Posterior vena cava (tissue), 2 donors: Measurements from ENCODE around the gene P2RX4. TPM values are rescaled to one million over a fixed set of nuclear protein-coding genes. Genes with fewer than 3 reads are reported as not detected.
"Not testable (repeated sequence)": the region's sequence is repeated elsewhere in the genome, so short reads cannot be mapped to it uniquely, and the experiment has no call there.

Source experiments
- DNase-seq: peaks from one replicate; pipeline ENCODE4 v3.0.0-alpha.2; 2020; ENCODE audit warnings: low spot score
- intact Hi-C, 2 donors: fragments of 100-400 bp; cut with DNase I; formaldehyde crosslinking; loops; one replicate each; pipeline versions ENCODE4 v1.14.1 to v1.14.2; 2022 to 2023
- long read RNA-seq, 2 donors: library from polyadenylated mRNA; unstranded; transcript quantifications; one replicate each; pipeline ENCODE4 v2.0.0, GENCODE V29; 2020 to 2021
- total RNA-seq, 2 donors: library from RNA; stranded (reverse); fragmentation: NEBNext Ultra II Directional; extraction: Animal tissue kit (Norgen Biotek cat#: 25700); gene quantifications; one replicate each; pipeline ENCODE4 v1.2.1, GENCODE V29; 2021
- donor health status: DM: yes; HTN: yes; CAD: no.
- donor health status: DM: yes; HTN: yes; CAD: no.

P2RX4 gene, protein sequence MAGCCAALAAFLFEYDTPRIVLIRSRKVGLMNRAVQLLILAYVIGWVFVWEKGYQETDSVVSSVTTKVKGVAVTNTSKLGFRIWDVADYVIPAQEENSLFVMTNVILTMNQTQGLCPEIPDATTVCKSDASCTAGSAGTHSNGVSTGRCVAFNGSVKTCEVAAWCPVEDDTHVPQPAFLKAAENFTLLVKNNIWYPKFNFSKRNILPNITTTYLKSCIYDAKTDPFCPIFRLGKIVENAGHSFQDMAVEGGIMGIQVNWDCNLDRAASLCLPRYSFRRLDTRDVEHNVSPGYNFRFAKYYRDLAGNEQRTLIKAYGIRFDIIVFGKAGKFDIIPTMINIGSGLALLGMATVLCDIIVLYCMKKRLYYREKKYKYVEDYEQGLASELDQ
- total RNA-seq = 10 to 100 TPM; 18.3 to 20.3 TPM
- long read RNA-seq, donor 1, transcript P2RX4-202 (12 exons, 2,032 nt) = major isoform, 7 of 9 reads
- long read RNA-seq, donor 1, partial matches to known transcripts = 1 of 9 reads
- long read RNA-seq, donor 1, other reads (novel, unspliced or antisense) = 1 of 9 reads
- long read RNA-seq, donor 2, transcript P2RX4-214 (11 exons, 1,612 nt) = minor isoform, 9 of 94 reads
- long read RNA-seq, donor 2, transcript P2RX4-203 (13 exons, 1,836 nt) = minor isoform, 5 of 94 reads
- long read RNA-seq, donor 2, transcript P2RX4-202 (12 exons, 2,032 nt) = major isoform, 59 of 94 reads
- long read RNA-seq, donor 2, partial matches to known transcripts = 7 of 94 reads
- long read RNA-seq, donor 2, other reads (novel, unspliced or antisense) = 14 of 94 reads

- intact Hi-C loops = no loop called here
- DNase-seq = peak; percentile 96
Measured at GRCh38 chr12:121209624-121210572, at the start of gene P2RX4. Gene P2RX4, plus strand, starts transcription at chr12:121210129. Its CDS starts 36 bp downstream, at chr12:121210165.

DNA sequence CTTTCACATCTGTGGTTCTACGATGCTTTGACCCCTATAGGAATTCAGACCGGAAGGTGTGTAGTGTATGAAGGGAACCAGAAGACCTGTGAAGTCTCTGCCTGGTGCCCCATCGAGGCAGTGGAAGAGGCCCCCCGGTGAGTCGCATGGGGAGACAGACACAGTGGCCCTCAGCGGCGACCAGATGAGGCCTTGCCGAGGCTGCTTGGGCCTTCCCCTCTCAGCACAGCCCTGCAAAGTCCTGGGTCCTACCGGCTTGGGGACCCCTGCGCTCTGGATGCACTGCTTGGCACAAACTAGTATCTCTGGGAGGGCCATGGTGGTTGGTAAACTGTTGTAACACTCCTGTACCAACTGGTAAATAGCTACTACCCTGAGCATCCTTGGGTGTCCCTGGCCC is 47.5 kb upstream of the P2RX4 start:
- DNase-seq = no peak
- intact Hi-C loops = no loop called here

GRCh38 chr12:121162985-121163384 is 46.9 kb upstream of the P2RX4 start:
- intact Hi-C loops = no loop called here
- DNase-seq = no peak

GRCh38 chr12:121164839-121165238 is 45.1 kb upstream of the P2RX4 start:
- intact Hi-C loops, DNase-seq: not testable (repeated sequence)

GRCh38 chr12:121165316-121165715 is 44.6 kb upstream of the P2RX4 start:
- intact Hi-C loops = no loop called here
- DNase-seq = no peak

DNA sequence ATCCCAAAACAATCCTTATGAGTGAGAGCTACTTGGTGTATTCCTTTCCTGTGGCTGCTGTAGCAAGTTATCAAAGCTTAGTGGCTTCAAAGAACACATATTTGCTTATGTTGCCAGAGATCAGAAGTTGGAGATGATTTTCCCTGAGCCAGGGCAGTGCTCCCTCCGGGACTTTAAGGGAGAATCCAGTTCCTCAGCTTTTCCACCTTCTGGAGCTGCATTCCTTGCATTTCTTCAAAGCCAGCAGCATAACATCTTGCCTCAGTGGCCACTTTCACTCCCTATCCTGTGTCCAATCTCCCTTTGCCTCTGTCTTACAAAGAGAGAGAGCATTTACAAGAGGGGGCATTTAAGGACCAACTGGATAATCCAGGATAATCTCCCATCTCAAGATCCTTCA is 43.6 kb upstream of the P2RX4 start:
- intact Hi-C loops = no loop called here

DNA sequence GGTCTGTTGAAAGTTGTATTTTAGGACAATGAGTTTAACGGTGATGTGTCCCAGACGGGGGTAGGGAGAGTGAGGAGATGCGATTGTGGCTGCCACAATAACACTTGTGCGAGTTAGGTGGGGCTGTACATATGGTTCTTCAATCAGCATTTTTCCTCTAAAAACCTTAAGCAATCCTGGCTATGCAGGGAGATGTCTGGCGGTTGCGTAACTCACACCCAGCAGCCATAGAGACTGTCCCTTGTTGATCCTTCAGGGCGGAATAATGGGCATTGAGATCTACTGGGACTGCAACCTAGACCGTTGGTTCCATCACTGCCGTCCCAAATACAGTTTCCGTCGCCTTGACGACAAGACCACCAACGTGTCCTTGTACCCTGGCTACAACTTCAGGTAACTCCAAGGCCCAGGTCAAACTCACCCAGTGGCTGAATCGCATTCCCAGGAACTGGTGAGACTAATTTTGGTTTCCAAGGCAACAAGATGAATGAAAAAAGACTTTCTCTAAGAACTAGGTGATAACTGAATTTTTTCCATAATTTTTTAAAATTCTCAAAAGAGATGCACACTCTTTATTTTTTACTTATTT is 42.6 kb upstream of the P2RX4 start:
- no peak for DNase-seq
- intact Hi-C loops = no loop called here

More for the DNA sequence above, 43.6 kb upstream of the P2RX4 start:
- no peak for DNase-seq

DNA sequence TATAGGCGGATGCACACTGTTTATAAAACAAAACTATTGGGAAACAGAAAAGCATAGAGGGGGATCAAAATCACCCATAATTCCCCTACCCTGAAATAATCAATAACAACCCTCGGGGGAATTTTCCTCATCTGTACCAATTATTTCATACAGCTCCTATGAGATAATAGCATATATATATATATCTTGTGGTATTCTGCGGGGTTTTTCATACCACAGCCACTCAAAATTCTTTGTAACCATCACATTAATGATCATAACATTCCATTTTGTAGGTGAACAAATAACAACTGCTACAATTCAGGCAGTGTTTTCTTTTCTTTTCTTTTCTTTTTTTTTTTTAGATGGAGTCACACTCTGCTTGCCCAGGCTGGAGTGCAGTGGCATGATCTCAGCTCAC is 42.0 kb upstream of the P2RX4 start:
- intact Hi-C loops = no loop called here
- DNase-seq = no peak

DNA sequence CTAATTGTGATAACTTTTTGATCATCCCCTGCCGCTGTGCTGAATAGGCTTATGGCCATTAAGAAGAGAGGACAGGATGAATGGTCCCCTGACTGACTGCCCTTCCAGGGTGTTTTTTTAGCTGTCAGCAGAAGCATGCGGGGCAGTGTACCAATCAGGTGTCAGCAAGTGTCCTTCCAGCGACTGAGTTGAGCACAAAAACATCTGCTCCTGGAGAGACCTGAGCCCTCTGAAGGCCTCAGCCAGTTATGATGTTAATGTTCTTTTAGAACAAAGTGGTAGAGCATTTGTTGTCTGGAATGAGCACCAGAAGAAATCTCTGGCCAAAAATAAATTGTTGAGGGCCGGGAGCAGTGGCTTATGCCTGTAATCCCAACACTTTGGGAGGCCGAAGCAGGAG is 39.8 kb upstream of the P2RX4 start:
- intact Hi-C loops = no loop called here
- no peak for DNase-seq

- no peak for DNase-seq
- intact Hi-C loops = no loop called here
Measured at GRCh38 chr12:121170611-121171260, 39.2 kb upstream of the P2RX4 start.

GRCh38 chr12:121172145-121172544 is 37.8 kb upstream of the P2RX4 start:
- no peak for DNase-seq
- intact Hi-C loops = no loop called here

GRCh38 chr12:121175383-121176119 is 34.4 kb upstream of the P2RX4 start:
- intact Hi-C loops = no loop called here
- peak; percentile 81 for DNase-seq

DNA sequence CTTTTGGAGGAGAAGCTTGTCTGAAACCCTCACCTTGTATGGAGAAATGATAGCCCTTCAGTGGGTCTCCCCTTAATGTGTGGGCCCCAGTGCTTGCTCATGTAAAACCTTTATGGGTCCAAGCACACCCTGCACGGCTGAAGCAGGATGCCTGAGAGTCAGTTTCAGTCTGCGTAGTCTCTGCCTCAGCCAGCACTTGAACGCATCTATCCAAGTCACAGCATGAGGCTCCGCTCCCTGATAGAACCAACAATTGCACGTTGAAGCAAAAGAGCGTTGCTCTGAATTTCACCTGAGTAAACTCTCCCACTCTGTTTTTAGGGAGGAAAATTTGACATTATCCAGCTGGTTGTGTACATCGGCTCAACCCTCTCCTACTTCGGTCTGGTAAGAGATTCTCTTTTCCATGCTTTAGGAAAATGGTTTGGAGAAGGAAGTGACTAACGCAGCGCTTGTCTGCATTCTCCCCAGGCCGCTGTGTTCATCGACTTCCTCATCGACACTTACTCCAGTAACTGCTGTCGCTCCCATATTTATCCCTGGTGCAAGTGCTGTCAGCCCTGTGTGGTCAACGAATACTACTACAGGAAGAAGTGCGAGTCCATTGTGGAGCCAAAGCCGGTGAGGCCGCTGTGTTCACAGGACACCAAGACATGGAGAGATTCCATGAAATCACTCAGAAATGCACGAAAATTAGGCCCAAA is 33.0 kb upstream of the P2RX4 start:
- intact Hi-C loops = no loop called here
- no peak for DNase-seq

DNA sequence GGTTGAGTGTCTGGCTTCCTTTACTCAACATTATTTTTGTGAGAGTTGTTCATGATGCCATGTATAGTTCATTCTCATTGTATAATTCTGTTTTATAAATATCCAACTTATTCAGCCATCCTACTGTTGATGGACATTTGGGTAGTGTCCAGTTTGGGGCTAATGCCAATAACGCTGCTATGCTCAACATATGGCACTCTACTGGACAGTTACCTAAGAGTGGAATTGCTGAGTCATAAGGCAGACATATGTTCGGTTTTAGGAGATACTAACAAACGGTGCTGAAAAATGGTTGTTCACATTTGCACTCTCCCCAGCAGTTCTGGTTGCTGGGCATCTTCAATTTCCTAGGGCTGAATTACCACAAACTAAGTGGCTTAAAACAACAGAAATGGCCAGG is 28.7 kb upstream of the P2RX4 start:
- DNase-seq = no peak
- intact Hi-C loops = no loop called here

GRCh38 chr12:121182222-121182893 is 27.6 kb upstream of the P2RX4 start:
- no peak for DNase-seq
- intact Hi-C loops = no loop called here

GRCh38 chr12:121184425-121184824 is 25.5 kb upstream of the P2RX4 start:
- DNase-seq = no peak
- intact Hi-C loops = no loop called here
